Fibroblast of lung (primary cell): Measurements from ENCODE around the gene MBD3L2B.
"Not testable (repeated sequence)": the region's sequence is repeated elsewhere in the genome, so short reads cannot be mapped to it uniquely, and the experiment has no call there.

Experiments used
- EZH2 ChIP-seq: IDR thresholded peaks from 2 replicates; pipeline ENCODE4 v1.5.1; 2012; ENCODE audit warnings: low read length, control low read depth, mild to moderate bottlenecking; ENCODE audit errors: missing control alignments
- TF ChIP-seq, protein P1 (sequence below), 2 donors: IDR thresholded peaks in 1 of 2; conservative IDR thresholded peaks in 1 of 2; 1 replicate in 1 of 2; 2 replicates in 1 of 2; pipeline ENCODE4 v1.5.1; 2011 to 2012; ENCODE audit warnings: low read length in 2 of 2, control low read depth in 1 of 2, inconsistent platforms in 1 of 2, low read depth in 1 of 2, mild to moderate bottlenecking in 1 of 2

DNA sequence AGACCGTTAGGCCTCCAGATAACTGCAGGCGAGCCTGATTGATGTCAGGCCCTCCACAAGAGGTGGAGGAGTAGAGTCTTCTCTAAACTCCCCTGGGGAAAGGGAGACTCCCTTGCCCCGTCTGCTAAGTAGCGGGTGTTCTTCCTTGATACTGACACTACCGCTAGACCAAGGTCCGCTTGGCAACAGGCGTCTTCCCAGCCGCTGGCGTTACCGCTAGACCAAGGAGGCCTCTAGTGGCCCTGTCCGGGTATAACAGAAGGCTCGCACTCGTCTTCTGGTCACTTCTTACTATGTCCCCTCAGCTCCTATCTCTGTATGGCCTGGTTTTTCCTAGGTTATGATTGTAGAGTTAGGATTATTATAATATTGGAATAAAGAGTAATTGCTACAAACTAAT lies 45.9 kb upstream of the MBD3L2B start:
- TF ChIP-seq EZH2: not testable (repeated sequence)
- TF ChIP-seq, protein P1, sequence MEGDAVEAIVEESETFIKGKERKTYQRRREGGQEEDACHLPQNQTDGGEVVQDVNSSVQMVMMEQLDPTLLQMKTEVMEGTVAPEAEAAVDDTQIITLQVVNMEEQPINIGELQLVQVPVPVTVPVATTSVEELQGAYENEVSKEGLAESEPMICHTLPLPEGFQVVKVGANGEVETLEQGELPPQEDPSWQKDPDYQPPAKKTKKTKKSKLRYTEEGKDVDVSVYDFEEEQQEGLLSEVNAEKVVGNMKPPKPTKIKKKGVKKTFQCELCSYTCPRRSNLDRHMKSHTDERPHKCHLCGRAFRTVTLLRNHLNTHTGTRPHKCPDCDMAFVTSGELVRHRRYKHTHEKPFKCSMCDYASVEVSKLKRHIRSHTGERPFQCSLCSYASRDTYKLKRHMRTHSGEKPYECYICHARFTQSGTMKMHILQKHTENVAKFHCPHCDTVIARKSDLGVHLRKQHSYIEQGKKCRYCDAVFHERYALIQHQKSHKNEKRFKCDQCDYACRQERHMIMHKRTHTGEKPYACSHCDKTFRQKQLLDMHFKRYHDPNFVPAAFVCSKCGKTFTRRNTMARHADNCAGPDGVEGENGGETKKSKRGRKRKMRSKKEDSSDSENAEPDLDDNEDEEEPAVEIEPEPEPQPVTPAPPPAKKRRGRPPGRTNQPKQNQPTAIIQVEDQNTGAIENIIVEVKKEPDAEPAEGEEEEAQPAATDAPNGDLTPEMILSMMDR (conservative IDR thresholded peaks at IDR 0.05 in 1 of 2, IDR thresholded peaks at IDR 0.05 in 1 of 2; ENCODE audit: low read depth in 1 of 2, low read length in 2 of 2): peak; percentile 23 to 24
